Measurements from ENCODE around the gene FOXM1.

DNA sequence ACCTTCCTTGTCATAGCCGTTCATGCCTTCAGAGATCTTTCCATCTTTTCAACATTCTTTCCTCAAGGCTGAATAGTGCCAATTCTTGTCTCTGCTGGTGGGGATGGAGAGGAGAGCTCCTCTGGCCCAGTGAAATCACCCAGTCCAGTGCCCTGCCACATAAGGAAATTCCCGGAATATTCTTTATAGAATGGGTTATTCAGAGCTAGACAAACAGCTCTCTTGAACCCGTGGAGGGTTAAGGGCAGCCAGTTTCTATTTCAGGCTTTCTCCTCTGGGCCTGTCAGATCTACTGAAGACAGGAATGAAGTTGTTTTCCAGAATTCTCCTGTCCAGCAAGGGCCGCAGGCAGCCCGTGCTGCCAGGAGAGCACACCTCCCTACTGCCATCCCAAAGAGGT is 34.0 kb downstream of the FOXM1 start:
- TF ChIP-seq CTCF (IDR thresholded peaks at IDR 0.05; ENCODE audit: borderline replicate concordance, extremely low read depth, low read length, poor library complexity, severe bottlenecking): no peak
- TF ChIP-seq EZH2 (IDR thresholded peaks at IDR 0.05; ENCODE audit: borderline replicate concordance, low read depth, low read length, severe bottlenecking): no peak
